Dendritic cell treated with granulocyte-macrophage colony-stimulating factor and Interleukin-4, amounts not matched to agents 40 ng/mL and 50 ng/mL, for 4 days (primary cell): ENCODE data around the gene EFS.
"Not testable (repeated sequence)": the region's sequence is repeated elsewhere in the genome, so short reads cannot be mapped to it uniquely, and the experiment has no call there.

Source experiments
- H3K27ac Mint-ChIP-seq: one replicate; pipeline ENCODE4 v1.8.0; 2022; ENCODE audit warnings: mild to moderate bottlenecking, mixed read lengths
- H3K27me3 Mint-ChIP-seq: one replicate; pipeline ENCODE4 v1.8.0; 2022; ENCODE audit warnings: mild to moderate bottlenecking, mixed read lengths
- H3K36me3 Mint-ChIP-seq: one replicate; pipeline ENCODE4 v1.8.0; 2022; ENCODE audit warnings: low read depth, mixed read lengths
- H3K4me1 Mint-ChIP-seq: one replicate; pipeline ENCODE4 v1.8.0; 2022; ENCODE audit warnings: low read depth, mixed read lengths
- H3K4me3 Mint-ChIP-seq: one replicate; pipeline ENCODE4 v1.8.0; 2022; ENCODE audit warnings: mild to moderate bottlenecking, moderate library complexity, mixed read lengths
- H3K9me3 Mint-ChIP-seq: one replicate; pipeline ENCODE4 v1.8.0; 2022; ENCODE audit warnings: mixed read lengths
- intact Hi-C: fragments of 100-400 bp; cut with micrococcal nuclease; formaldehyde crosslinking; loops from one replicate; pipeline ENCODE4 v1.15.0; 2022

The EFS gene

GRCh38 chr14:23388996-23389395, 24.0 kb upstream of the EFS start:
- intact Hi-C loops = no loop called here
- H3K4me1 Mint-ChIP-seq = no peaks in the 10 kb centered on the region
- H3K27me3 Mint-ChIP-seq = peaks cover 6% of the 10 kb centered on the region
- no peak overlapping the region for H3K27ac Mint-ChIP-seq
- H3K4me3 Mint-ChIP-seq = no peak overlapping the region
- H3K36me3 Mint-ChIP-seq = no peaks in the 10 kb centered on the region
- no peaks in the 10 kb centered on the region for H3K9me3 Mint-ChIP-seq

GRCh38 chr14:23387916-23388882, 23.2 kb upstream of the EFS start:
- H3K36me3 Mint-ChIP-seq = no peaks in the 10 kb centered on the region
- no peaks in the 10 kb centered on the region for H3K4me1 Mint-ChIP-seq
- H3K27ac Mint-ChIP-seq = no peak overlapping the region
- intact Hi-C loops = no loop called here
- no peak overlapping the region for H3K4me3 Mint-ChIP-seq
- H3K27me3 Mint-ChIP-seq = peaks cover 4% of the 10 kb centered on the region
- H3K9me3 Mint-ChIP-seq = no peaks in the 10 kb centered on the region

DNA sequence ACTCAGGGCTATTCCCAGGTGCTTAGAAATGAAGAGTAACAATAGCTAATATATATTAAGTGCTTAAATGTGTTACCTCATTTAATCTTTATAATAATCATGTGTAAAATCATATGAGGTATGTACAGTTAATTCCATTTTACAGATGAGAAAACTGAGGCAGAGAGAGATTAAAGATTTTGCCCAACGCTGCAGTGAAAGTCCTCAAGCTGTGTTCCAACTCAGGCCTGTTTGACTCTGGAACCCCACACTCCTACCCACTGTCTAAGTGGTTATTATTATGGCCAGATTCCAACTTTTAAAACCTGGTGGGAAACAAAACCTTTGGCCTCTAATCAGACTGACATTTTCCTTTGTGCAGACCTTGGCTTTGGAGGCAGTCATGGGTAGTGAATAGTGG, 22.0 kb upstream of the EFS start:
- peaks cover 6% of the 10 kb centered on the region for H3K27me3 Mint-ChIP-seq
- H3K9me3 Mint-ChIP-seq = no peaks in the 10 kb centered on the region
- no peak overlapping the region for H3K27ac Mint-ChIP-seq
- no peaks in the 10 kb centered on the region for H3K4me1 Mint-ChIP-seq
- H3K4me3 Mint-ChIP-seq = no peak overlapping the region
- intact Hi-C loops = no loop called here
- no peaks in the 10 kb centered on the region for H3K36me3 Mint-ChIP-seq

DNA sequence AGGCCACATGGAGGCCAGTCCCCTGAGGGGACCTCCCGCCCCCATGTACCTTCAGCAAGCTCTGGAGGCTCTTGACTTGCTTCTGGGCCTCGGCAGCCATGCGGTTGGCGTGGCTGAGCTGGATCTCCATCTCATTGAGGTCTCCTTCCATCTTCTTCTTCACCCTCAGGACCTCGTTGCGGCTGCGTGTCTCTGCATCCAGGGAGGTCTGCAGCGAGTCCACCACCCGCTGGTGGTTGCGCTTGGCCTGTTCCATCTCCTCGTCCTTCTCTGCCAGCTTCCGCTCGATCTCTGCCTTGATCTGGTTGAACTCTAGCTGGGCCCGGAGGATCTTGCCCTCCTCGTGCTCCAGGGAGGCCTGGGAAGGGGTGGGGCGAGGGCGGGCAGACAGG, 21.3 kb upstream of the EFS start:
- H3K4me3 Mint-ChIP-seq, intact Hi-C loops, H3K4me1 Mint-ChIP-seq, H3K9me3 Mint-ChIP-seq, H3K27ac Mint-ChIP-seq, H3K36me3 Mint-ChIP-seq: not testable (repeated sequence)
- H3K27me3 Mint-ChIP-seq = peaks cover 10% of the 10 kb centered on the region

DNA sequence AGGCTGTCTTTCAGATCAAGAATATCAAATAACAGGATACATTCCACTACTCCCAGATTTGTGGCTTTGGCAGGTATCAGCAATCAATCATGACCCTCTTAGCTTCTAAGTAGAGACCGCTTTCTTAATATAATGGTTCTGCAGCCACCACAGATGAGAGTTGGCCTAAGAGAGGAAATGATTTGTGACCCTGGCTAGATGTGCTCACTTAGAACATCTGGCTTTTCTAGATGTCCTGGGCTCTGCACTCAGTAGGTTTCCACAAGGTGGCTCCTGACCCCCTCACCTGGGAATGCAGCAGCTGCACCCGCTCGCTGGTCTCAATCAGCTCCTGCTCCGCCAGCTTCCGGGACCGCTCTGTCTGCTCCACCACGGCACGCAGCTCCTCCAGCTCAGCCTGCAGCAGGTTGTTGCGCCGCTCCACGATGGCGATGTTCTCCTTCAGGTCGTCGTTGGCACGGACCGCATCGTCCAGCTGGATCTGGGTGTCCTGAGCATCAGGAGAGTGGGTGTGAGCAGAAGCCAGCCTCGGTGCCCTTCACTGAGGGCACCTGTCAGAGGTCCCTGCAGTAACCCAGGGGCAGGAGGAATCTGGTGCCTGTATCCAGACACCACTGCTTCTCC, 20.8 kb upstream of the EFS start:
- Mint-ChIP-seq H3K9me3 (no peaks in the 10 kb centered on the region), H3K27me3 (peaks cover 11% of the 10 kb centered on the region), H3K4me1 (no peaks in the 10 kb centered on the region), H3K27ac (no peak overlapping the region), H3K4me3 (no peak overlapping the region), H3K36me3 (no peaks in the 10 kb centered on the region)
- intact Hi-C loops = no loop called here

DNA sequence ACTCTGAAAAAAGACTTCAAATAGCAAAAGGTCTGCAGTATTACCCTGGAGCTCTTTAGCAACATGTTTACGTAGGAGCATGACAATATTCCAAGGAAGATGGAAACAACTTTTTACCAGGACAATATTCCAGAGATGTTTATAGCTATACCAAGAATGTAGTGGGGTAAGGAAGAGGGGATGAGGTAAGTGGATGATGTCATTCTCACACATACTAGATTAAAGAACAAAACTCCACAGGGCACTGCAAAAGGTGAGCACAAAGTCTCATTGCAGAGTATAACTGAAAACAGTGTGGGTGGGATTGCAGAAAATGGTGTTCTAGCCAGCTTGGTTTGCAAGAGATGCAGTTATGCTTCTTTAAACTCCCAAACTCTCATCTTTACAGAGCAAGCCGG, 20.3 kb upstream of the EFS start:
- H3K4me1 Mint-ChIP-seq = no peaks in the 10 kb centered on the region
- H3K27me3 Mint-ChIP-seq = peaks cover 14% of the 10 kb centered on the region
- H3K36me3 Mint-ChIP-seq = no peaks in the 10 kb centered on the region
- H3K9me3 Mint-ChIP-seq = no peaks in the 10 kb centered on the region
- H3K27ac Mint-ChIP-seq = no peak overlapping the region
- intact Hi-C loops = no loop called here
- no peak overlapping the region for H3K4me3 Mint-ChIP-seq

DNA sequence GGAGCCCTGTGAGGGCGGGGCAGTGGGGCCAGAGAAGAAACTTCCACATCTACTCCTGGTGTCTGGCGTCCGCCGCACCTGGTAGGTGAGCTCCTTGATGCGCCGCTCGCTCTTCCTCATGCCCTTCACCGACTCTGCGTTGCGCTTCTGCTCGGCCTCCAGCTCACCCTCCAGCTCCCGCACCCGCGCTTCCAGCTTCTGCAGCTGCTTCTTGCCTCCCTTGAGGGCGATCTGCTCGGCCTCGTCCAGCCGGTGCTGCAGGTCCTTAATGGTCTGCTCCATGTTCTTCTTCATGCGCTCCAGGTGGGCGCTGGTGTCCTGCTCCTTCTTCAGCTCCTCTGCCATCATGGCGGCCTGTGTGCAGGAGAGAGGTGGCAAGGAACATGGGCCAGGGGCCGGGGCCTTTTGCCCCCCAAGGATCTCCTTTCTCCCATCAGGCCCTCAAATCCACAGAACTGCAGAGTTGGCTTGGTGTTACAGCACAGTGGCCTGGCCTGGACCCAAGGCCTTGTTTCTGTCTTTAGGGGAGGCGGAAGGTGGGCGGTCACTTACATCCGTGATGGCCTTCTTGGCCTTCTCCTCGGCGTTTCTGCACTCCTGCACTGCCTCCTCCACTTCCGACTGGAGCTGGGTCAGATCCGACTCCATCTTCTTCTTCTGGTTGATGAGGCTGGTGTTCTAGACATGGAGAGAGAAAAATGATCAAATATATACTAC, 19.6 kb upstream of the EFS start:
- H3K27ac Mint-ChIP-seq = no peak overlapping the region
- no peaks in the 10 kb centered on the region for H3K4me1 Mint-ChIP-seq
- H3K36me3 Mint-ChIP-seq = no peaks in the 10 kb centered on the region
- H3K4me3 Mint-ChIP-seq = no peak overlapping the region
- H3K9me3 Mint-ChIP-seq = no peaks in the 10 kb centered on the region
- peaks cover 11% of the 10 kb centered on the region for H3K27me3 Mint-ChIP-seq
- intact Hi-C loops = no loop called here

DNA sequence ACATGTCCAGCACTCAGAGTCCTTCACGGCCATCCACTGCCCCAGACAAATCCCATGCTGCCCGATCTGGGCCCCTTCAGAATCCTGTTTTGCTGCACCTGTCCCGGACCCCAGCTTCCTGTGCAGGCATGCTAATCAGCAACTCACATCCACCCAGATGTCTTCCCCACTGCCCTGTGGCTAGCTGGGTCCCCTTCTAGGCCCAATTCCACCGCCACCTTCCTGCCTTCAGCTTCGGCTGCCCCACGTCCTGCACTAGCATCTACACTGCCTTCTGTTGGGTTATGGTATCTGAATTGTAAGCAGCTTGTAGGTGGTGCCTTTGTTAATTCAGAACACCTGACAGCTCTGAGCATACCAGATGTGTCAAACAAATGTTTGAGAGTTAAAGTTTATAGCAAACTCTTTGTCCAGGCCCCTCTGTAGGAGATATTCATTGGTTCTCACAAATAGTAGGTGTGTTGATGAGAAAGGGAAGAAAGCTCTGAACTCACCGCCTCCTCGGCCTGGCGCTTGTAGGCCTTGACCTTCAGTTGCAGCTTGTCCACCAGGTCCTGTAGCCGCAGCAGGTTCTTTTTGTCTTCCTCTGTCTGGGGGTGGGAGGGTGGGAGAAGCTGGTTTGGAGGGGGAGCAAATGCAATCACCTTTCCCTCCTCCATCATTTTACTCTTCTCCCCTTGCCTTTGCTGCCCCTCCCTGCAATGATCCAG, 17.9 kb upstream of the EFS start:
- H3K4me1 Mint-ChIP-seq = no peaks in the 10 kb centered on the region
- H3K4me3 Mint-ChIP-seq = no peak overlapping the region
- no peak overlapping the region for H3K27ac Mint-ChIP-seq
- H3K27me3 Mint-ChIP-seq = peaks cover 11% of the 10 kb centered on the region
- intact Hi-C loops = no loop called here
- no peaks in the 10 kb centered on the region for H3K36me3 Mint-ChIP-seq
- no peaks in the 10 kb centered on the region for H3K9me3 Mint-ChIP-seq

DNA sequence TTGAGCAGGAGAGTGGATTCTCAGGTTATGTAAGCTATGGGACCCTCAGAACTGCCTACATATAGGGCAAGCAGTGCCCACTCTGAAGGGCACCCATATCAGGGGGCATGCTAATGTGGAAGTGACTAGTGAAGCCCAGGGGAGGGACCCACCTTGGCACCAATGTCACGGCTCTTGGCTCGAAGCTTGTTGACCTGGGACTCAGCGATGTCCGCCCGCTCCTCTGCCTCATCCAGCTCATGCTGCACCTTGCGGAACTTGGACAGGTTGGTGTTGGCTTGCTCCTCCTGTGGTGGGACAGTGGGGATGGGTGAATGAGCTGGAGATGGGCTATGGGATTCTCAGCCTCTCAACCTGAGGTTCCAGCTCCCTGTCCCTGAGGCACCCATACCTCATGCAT, 17.3 kb upstream of the EFS start:
- Mint-ChIP-seq H3K27me3 (peaks cover 11% of the 10 kb centered on the region), H3K9me3 (no peaks in the 10 kb centered on the region), H3K27ac (no peak overlapping the region), H3K4me1 (no peaks in the 10 kb centered on the region), H3K4me3 (no peak overlapping the region), H3K36me3 (no peaks in the 10 kb centered on the region)
- intact Hi-C loops = no loop called here

DNA sequence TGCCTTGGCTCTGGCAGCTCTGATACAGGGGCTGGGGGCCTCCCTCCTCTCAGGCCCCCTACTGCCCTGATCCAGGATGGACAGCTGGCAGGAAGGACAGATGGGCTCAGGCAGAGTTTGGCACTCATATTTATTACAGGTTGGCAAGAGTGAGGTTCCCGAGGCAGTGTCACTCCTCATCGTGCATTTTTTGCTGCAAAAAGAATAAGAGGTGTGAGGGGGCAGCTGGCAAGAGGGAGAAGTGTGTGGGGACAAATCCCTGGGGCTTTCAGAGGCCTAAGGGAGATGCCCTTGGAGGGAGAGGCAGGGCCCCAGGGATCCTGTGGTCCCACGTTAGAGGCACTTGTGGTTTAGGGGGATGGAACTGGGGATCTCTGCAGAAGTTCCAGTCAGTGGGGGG, 16.9 kb upstream of the EFS start:
- H3K27me3 Mint-ChIP-seq = peaks cover 11% of the 10 kb centered on the region
- H3K4me1 Mint-ChIP-seq = no peaks in the 10 kb centered on the region
- no peaks in the 10 kb centered on the region for H3K36me3 Mint-ChIP-seq
- H3K27ac Mint-ChIP-seq = no peak overlapping the region
- H3K9me3 Mint-ChIP-seq = no peaks in the 10 kb centered on the region
- no peak overlapping the region for H3K4me3 Mint-ChIP-seq
- intact Hi-C loops = loop anchor here (2.0 kb wide), 2 partner anchors 55 to 117 kb away; no protein-coding TSS in a partner anchor

GRCh38 chr14:23380976-23381375, 16.0 kb upstream of the EFS start:
- no peak overlapping the region for H3K4me3 Mint-ChIP-seq
- intact Hi-C loops = loop anchor here (2.0 kb wide), 2 partner anchors 54 to 116 kb away; no protein-coding TSS in a partner anchor
- no peaks in the 10 kb centered on the region for H3K36me3 Mint-ChIP-seq
- no peaks in the 10 kb centered on the region for H3K9me3 Mint-ChIP-seq
- no peaks in the 10 kb centered on the region for H3K4me1 Mint-ChIP-seq
- H3K27ac Mint-ChIP-seq = no peak overlapping the region
- H3K27me3 Mint-ChIP-seq = peaks cover 11% of the 10 kb centered on the region

- H3K27me3 Mint-ChIP-seq = peaks cover 11% of the 10 kb centered on the region
- intact Hi-C loops = loop anchor here (2.0 kb wide), 2 partner anchors 54 to 116 kb away; no protein-coding TSS in a partner anchor
- no peaks in the 10 kb centered on the region for H3K36me3 Mint-ChIP-seq
- H3K9me3 Mint-ChIP-seq = no peaks in the 10 kb centered on the region
- H3K4me3 Mint-ChIP-seq = no peak overlapping the region
- H3K4me1 Mint-ChIP-seq = no peaks in the 10 kb centered on the region
- H3K27ac Mint-ChIP-seq = no peak overlapping the region
Observed at GRCh38 chr14:23380197-23380914, 15.4 kb upstream of the EFS start.
